LNCAP (cell line): ENCODE results near the gene ASTN2.

Experiments used
- CTCF ChIP-seq: fragments of 450-650 bp; IDR thresholded peaks from 2 replicates; pipeline ENCODE4 v1.5.1; 2017; ENCODE audit warnings: mild to moderate bottlenecking

The ASTN2 gene

GRCh38 chr9:116453785-116454184 is 961.1 kb downstream of the ASTN2 start:
- no peak for TF ChIP-seq CTCF

GRCh38 chr9:116452634-116453033 is 962.2 kb downstream of the ASTN2 start:
- no peak for TF ChIP-seq CTCF

GRCh38 chr9:116452227-116452626 is 962.6 kb downstream of the ASTN2 start:
- TF ChIP-seq CTCF = no peak

- no peak for TF ChIP-seq CTCF
Observed at GRCh38 chr9:116451500-116452115, 963.2 kb downstream of the ASTN2 start.

- no peak for TF ChIP-seq CTCF
Observed at GRCh38 chr9:116450378-116451139, 964.3 kb downstream of the ASTN2 start.

- TF ChIP-seq CTCF = no peak
Observed at GRCh38 chr9:116449949-116450348, 964.9 kb downstream of the ASTN2 start.

- no peak for TF ChIP-seq CTCF
Observed at GRCh38 chr9:116448431-116448830, 966.4 kb downstream of the ASTN2 start.
